HepG2 (cell line): ENCODE results near the gene ATP8B1. TPM values are rescaled to one million over a fixed set of nuclear protein-coding genes. Genes with fewer than 3 reads are reported as not detected.

Source experiments
- AGO1 ChIP-seq: fragments of 200-400 bp; formaldehyde crosslinking; IDR thresholded peaks from 2 replicates; pipeline ENCODE4 v1.6.1; 2017; ENCODE audit warnings: mild to moderate bottlenecking, low read depth, low read length, moderate library complexity; ENCODE audit not compliant: poor library complexity, severe bottlenecking
- HMGA1 ChIP-seq: sonication (generic); formaldehyde crosslinking; conservative IDR thresholded peaks from 2 replicates; pipeline ENCODE4 v1.4.0; 2020; ENCODE audit warnings: missing genetic modification reagents
- NFE2 ChIP-seq: sonication (generic); formaldehyde crosslinking; IDR thresholded peaks from 2 replicates; pipeline ENCODE4 v1.4.0; 2020; ENCODE audit warnings: missing genetic modification reagents
- SRSF1 ChIP-seq: fragments of 200-400 bp; formaldehyde crosslinking; optimal IDR thresholded peaks from 2 replicates; pipeline ENCODE3; 2017; ENCODE audit warnings: mild to moderate bottlenecking, low read depth, low read length, moderate library complexity
- XBP1 ChIP-seq: sonication (generic); formaldehyde crosslinking; IDR thresholded peaks from 2 replicates; pipeline ENCODE4 v1.5.0; 2020; ENCODE audit warnings: missing genetic modification reagents
- ZNF17 ChIP-seq: sonication (generic); formaldehyde crosslinking; IDR thresholded peaks from 2 replicates; pipeline ENCODE4 v1.5.0; 2020; ENCODE audit warnings: mild to moderate bottlenecking, missing genetic modification reagents
- ZNF282 ChIP-seq: fragments of 450-650 bp; IDR thresholded peaks from 2 replicates; pipeline ENCODE4 v1.6.1; 2018; ENCODE audit not compliant: partially characterized antibody
- ZNF552 ChIP-seq: sonication (generic); formaldehyde crosslinking; IDR thresholded peaks from 2 replicates; pipeline ENCODE4 v1.9.0; 2022; ENCODE audit warnings: missing genetic modification reagents, mild to moderate bottlenecking, borderline replicate concordance
- polyA plus RNA-seq, 8 experiments: library from polyadenylated mRNA; depleted of rRNA in 3 of 8; stranded (reverse) in 7 of 8; unstranded in 1 of 8; fragments of >200 nt; fragmentation: Illumina TruSeq in 4 of 8; extraction: Trizol in 4 of 8; gene quantifications; 2 replicates each; pipeline versions ENCODE4 v1.2.1 to v1.2.3, GENCODE V29; 2011 to 2016; ENCODE audit warnings: low read depth in 4 of 8, missing spikeins in 1 of 8, mixed read lengths in 1 of 8; ENCODE audit not compliant: insufficient read depth in 1 of 8
- total RNA-seq, 5 experiments: library from RNA; depleted of rRNA; stranded (reverse); fragments of >200 nt; fragmentation: Illumina TruSeq; extraction: Trizol; gene quantifications; 2 replicates each; pipeline ENCODE4 v1.2.3, GENCODE V29; 2016; ENCODE audit warnings: low read depth in 1 of 5
- TF ChIP-seq, protein P1 (sequence below): sonication (generic); formaldehyde crosslinking; IDR thresholded peaks from 2 replicates; pipeline ENCODE4 v1.8.0; 2022; ENCODE audit warnings: missing genetic modification reagents, low read depth, mild to moderate bottlenecking, borderline replicate concordance
- TF ChIP-seq, protein P2 (sequence below): IDR thresholded peaks from 2 replicates; pipeline ENCODE4 v1.6.1; 2016; ENCODE audit warnings: missing biosample characterization, missing genetic modification reagents, low read depth
- TF ChIP-seq, protein P3 (sequence below): sonication (generic); formaldehyde crosslinking; IDR thresholded peaks from 2 replicates; pipeline ENCODE4 v1.4.0; 2020; ENCODE audit warnings: missing genetic modification reagents
- TF ChIP-seq, protein P4 (sequence below): sonication (generic); formaldehyde crosslinking; IDR thresholded peaks from 2 replicates; pipeline ENCODE4 v1.8.1; 2023; ENCODE audit warnings: mild to moderate bottlenecking, missing genetic modification reagents
- TF ChIP-seq, protein P5 (sequence below): IDR thresholded peaks from 2 replicates; pipeline ENCODE4 v1.6.1; 2016; ENCODE audit warnings: mild to moderate bottlenecking, missing biosample characterization, missing genetic modification reagents
- TF ChIP-seq, protein P6 (sequence below): sonication (generic); formaldehyde crosslinking; IDR thresholded peaks from 2 replicates; pipeline ENCODE4 v1.8.0; 2022; ENCODE audit warnings: low read depth, missing genetic modification reagents

The ATP8B1 gene
- total and polyA plus RNA-seq, 2 of the 13 experiments (the other 11 are each of a cell fraction or from before 2014, with no cell fraction given): 2.8 to 4.0 TPM

DNA sequence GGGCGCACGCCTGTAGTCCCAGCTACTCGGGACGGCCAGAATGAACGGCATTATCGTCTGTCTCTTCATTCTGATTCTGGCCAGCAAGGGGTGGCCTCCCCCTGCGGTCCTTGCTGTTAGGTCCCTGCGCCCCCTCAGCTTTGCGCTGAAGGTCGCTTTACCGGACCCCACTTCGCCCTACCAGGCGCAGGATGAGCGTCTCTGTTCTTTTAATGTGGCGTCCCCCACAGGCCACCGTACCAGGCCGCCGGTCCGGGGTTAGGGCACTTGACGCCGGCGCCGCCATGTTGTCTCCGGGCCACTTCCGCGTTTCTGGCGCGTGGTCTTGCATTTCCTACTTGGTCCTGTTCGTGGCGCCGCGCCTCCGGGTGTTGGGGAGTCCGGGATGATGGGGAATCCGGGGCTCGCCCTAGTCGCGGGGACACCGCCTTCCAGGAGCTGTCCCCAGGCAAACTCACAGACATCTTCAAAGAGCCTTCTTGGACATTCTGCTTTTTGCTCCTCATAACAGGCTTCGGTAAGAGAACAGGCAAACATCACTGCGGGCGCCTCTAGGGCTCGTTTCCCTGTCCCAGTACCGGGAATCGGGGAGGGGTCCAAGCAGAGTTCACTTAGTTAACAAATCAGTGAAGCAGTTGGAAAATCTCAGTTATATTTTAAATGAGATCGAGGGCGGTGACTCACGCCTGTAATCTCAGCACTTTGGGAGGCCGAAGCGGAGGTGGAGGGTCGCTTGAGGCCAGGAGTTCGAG is 172.9 kb downstream of the ATP8B1 start (continued):
- TF ChIP-seq, protein P1, sequence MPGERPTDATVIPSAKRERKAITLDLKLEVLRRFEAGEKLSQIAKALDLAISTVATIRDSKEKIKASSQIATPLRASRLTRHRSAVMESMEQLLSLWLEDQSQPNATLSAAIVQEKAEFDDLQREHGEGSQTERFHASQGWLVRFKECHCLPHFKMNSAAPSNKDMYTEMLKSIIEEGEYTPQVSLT: no peak
- TF ChIP-seq, protein P2, sequence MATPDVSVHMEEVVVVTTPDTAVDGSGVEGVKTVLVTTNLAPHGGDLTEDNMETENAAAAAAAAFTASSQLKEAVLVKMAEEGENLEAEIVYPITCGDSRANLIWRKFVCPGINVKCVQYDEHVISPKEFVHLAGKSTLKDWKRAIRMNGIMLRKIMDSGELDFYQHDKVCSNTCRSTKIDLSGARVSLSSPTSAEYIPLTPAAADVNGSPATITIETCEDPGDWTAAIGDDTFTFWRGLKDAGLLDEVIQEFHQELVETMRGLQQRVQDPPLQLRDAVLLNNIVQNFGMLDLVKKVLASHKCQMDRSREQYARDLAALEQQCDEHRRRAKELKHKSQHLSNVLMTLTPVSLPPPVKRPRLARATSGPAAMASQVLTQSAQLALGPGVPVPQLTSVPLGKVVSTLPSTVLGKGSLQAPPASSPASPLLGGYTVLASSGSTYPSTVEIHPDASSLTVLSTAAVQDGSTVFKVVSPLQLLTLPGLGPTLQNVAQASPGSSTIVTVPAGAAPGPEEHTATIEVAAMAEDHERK: no peak
- TF ChIP-seq HMGA1 (CRISPR knock-in tag): no peak
- TF ChIP-seq XBP1: no peak
- peak; percentile 66 for TF ChIP-seq SRSF1
- no peak for TF ChIP-seq ZNF552 (CRISPR knock-in tag)
- TF ChIP-seq, protein P3, sequence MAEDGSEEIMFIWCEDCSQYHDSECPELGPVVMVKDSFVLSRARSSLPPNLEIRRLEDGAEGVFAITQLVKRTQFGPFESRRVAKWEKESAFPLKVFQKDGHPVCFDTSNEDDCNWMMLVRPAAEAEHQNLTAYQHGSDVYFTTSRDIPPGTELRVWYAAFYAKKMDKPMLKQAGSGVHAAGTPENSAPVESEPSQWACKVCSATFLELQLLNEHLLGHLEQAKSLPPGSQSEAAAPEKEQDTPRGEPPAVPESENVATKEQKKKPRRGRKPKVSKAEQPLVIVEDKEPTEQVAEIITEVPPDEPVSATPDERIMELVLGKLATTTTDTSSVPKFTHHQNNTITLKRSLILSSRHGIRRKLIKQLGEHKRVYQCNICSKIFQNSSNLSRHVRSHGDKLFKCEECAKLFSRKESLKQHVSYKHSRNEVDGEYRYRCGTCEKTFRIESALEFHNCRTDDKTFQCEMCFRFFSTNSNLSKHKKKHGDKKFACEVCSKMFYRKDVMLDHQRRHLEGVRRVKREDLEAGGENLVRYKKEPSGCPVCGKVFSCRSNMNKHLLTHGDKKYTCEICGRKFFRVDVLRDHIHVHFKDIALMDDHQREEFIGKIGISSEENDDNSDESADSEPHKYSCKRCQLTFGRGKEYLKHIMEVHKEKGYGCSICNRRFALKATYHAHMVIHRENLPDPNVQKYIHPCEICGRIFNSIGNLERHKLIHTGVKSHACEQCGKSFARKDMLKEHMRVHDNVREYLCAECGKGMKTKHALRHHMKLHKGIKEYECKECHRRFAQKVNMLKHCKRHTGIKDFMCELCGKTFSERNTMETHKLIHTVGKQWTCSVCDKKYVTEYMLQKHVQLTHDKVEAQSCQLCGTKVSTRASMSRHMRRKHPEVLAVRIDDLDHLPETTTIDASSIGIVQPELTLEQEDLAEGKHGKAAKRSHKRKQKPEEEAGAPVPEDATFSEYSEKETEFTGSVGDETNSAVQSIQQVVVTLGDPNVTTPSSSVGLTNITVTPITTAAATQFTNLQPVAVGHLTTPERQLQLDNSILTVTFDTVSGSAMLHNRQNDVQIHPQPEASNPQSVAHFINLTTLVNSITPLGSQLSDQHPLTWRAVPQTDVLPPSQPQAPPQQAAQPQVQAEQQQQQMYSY (CRISPR knock-in tag): no peak
- TF ChIP-seq, protein P4, sequence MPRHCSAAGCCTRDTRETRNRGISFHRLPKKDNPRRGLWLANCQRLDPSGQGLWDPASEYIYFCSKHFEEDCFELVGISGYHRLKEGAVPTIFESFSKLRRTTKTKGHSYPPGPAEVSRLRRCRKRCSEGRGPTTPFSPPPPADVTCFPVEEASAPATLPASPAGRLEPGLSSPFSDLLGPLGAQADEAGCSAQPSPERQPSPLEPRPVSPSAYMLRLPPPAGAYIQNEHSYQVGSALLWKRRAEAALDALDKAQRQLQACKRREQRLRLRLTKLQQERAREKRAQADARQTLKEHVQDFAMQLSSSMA (CRISPR knock-in tag): no peak
- TF ChIP-seq ZNF17 (CRISPR knock-in tag): no peak
- no peak for TF ChIP-seq NFE2 (CRISPR knock-in tag)
- TF ChIP-seq AGO1: no peak
- TF ChIP-seq, protein P5, sequence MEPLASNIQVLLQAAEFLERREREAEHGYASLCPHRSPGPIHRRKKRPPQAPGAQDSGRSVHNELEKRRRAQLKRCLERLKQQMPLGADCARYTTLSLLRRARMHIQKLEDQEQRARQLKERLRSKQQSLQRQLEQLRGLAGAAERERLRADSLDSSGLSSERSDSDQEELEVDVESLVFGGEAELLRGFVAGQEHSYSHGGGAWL (CRISPR knock-in tag): no peak; the same call in 1 of the 2 replicates
- TF ChIP-seq, protein P6, sequence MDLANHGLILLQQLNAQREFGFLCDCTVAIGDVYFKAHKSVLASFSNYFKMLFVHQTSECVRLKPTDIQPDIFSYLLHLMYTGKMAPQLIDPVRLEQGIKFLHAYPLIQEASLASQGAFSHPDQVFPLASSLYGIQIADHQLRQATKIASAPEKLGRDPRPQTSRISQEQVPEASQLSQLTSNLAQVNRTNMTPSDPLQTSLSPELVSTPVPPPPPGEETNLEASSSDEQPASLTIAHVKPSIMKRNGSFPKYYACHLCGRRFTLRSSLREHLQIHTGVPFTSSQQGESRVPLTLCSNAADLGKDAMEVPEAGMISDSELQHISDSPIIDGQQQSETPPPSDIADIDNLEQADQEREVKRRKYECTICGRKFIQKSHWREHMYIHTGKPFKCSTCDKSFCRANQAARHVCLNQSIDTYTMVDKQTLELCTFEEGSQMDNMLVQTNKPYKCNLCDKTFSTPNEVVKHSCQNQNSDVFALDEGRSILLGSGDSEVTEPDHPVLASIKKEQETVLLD: 0 out of 2 replicates have a peak, but pooled peaks have one; percentile 8
- no peak for TF ChIP-seq ZNF282
